Natural killer cell (primary cell): ENCODE results near the gene ATP11C. TPM values are rescaled to one million over a fixed set of nuclear protein-coding genes. Genes with fewer than 3 reads are reported as not detected.
"Not testable (repeated sequence)": the region's sequence is repeated elsewhere in the genome, so short reads cannot be mapped to it uniquely, and the experiment has no call there.

Experiments used
- ATAC-seq, 3 donors: fragments of 150-1000 bp in 2 of 3; fragments of 200-7000 bp in 1 of 3; cut with Tn5 transposase; 1 replicate in 1 of 3; 2 replicates in 2 of 3; pipeline ENCODE4 v1.10.0; 2021; ENCODE audit warnings: mild to moderate bottlenecking in 2 of 3, moderate library complexity in 2 of 3
- DNase-seq, 2 donors: peaks; one replicate each; pipeline versions ENCODE4 v3.0.0 to v3.0.0-alpha.2; 2013 to 2021; ENCODE audit warnings: mixed read lengths in 1 of 2
- H3K27ac ChIP-seq: one replicate; pipeline ENCODE4 v1.5.1; 2013; ENCODE audit warnings: mild to moderate bottlenecking, low read length
- H3K27me3 ChIP-seq: one replicate; pipeline ENCODE4 v1.6.1; 2013; ENCODE audit warnings: low read length; ENCODE audit not compliant: control insufficient read depth, insufficient read depth
- H3K36me3 ChIP-seq: one replicate; pipeline ENCODE4 v1.6.1; 2013; ENCODE audit warnings: low read length; ENCODE audit not compliant: control insufficient read depth, insufficient read depth
- H3K4me1 ChIP-seq: one replicate; pipeline ENCODE4 v1.6.1; 2013; ENCODE audit warnings: low read length; ENCODE audit not compliant: control insufficient read depth, insufficient read depth
- H3K4me3 ChIP-seq: one replicate; pipeline ENCODE4 v1.5.1; 2013; ENCODE audit warnings: low read length
- H3K9me3 ChIP-seq: one replicate; pipeline ENCODE4 v1.6.1; 2013; ENCODE audit warnings: low read length; ENCODE audit not compliant: control insufficient read depth, insufficient read depth
- H3K27ac Mint-ChIP-seq, 2 donors: one replicate each; pipeline ENCODE4 v1.8.0; 2022; ENCODE audit warnings: mild to moderate bottlenecking in 2 of 2, mixed read lengths in 2 of 2, moderate library complexity in 1 of 2
- H3K27me3 Mint-ChIP-seq, 2 donors: one replicate each; pipeline ENCODE4 v1.8.0; 2022; ENCODE audit warnings: low read depth in 2 of 2, mixed read lengths in 2 of 2
- H3K36me3 Mint-ChIP-seq: one replicate; pipeline ENCODE4 v1.8.0; 2022; ENCODE audit warnings: mixed read lengths
- H3K4me1 Mint-ChIP-seq, 2 donors: one replicate each; pipeline ENCODE4 v1.8.0; 2022; ENCODE audit warnings: mixed read lengths in 2 of 2
- H3K4me3 Mint-ChIP-seq: one replicate; pipeline ENCODE4 v1.8.0; 2022; ENCODE audit warnings: mild to moderate bottlenecking, moderate library complexity, mixed read lengths
- H3K9me3 Mint-ChIP-seq, 2 donors: one replicate each; pipeline ENCODE4 v1.8.0; 2022; ENCODE audit warnings: mixed read lengths in 2 of 2
- WGBS: methylation state at CpG from one replicate; pipeline ENCODE4 v1.1.7; 2013; ENCODE audit warnings: missing lambda C conversion rate; ENCODE audit not compliant: insufficient coverage; 5-methylcytosine and 5-hydroxymethylcytosine counted together
- intact Hi-C: fragments of 100-400 bp; cut with micrococcal nuclease; formaldehyde crosslinking; loops from one replicate; pipeline ENCODE4 v1.14.2; 2022
- total RNA-seq, 4 donors: library from RNA; stranded (reverse); fragments of 120-200 nt in 1 of 4; gene quantifications; one replicate each; pipeline versions ENCODE4 v1.2.3 to v1.2.4, GENCODE V29; 2013 to 2022
- TF ChIP-seq, protein P1 (sequence below): fragments of 200-600 bp; IDR thresholded peaks from one replicate; pipeline ENCODE4 v1.8.0; 2022; ENCODE audit warnings: antibody characterized with exemption

ATP11C gene
- total RNA-seq, 3 donors from 2014 or later (not counting 1 experiment from before 2014, with no cell fraction given): 20.0 to 24.3 (median 24.0) TPM

DNA sequence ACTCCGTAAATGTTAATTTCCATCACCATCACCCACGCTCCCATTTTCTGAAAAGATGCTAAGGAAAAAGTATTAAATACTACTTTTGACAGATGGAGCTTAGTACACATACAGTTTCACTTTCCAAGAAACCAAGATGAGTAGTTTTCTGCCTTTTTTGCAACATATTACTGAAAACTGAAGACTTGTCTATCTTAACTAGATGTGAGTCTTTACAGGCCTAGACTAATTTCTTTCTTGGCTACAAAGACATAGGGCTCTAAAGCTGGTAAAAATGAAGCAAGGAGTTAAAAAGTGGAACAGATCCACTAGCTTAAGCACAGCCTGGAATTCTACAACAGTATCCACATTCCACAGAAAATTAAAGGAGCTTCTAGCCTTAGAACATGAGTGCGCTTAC lies 68.2 kb downstream of the ATP11C start:
- H3K27me3 Mint-ChIP-seq: no peaks in the 10 kb centered on the region
- no peak overlapping the region for H3K4me3 Mint-ChIP-seq
- ATAC-seq: no peak
- no peaks in the 10 kb centered on the region for H3K36me3 ChIP-seq
- H3K4me3 ChIP-seq: no peak overlapping the region
- H3K9me3 ChIP-seq: no peaks in the 10 kb centered on the region
- TF ChIP-seq, protein P1, sequence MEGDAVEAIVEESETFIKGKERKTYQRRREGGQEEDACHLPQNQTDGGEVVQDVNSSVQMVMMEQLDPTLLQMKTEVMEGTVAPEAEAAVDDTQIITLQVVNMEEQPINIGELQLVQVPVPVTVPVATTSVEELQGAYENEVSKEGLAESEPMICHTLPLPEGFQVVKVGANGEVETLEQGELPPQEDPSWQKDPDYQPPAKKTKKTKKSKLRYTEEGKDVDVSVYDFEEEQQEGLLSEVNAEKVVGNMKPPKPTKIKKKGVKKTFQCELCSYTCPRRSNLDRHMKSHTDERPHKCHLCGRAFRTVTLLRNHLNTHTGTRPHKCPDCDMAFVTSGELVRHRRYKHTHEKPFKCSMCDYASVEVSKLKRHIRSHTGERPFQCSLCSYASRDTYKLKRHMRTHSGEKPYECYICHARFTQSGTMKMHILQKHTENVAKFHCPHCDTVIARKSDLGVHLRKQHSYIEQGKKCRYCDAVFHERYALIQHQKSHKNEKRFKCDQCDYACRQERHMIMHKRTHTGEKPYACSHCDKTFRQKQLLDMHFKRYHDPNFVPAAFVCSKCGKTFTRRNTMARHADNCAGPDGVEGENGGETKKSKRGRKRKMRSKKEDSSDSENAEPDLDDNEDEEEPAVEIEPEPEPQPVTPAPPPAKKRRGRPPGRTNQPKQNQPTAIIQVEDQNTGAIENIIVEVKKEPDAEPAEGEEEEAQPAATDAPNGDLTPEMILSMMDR: no peak
- no peaks in the 10 kb centered on the region for H3K36me3 Mint-ChIP-seq
- WGBS: 100% methylated on average over 1 of the region's 3 CpGs
- H3K27me3 ChIP-seq: no peaks in the 10 kb centered on the region
- H3K27ac Mint-ChIP-seq: no peak overlapping the region
- peaks cover 5 to 10% of the 10 kb centered on the region in 2 donors for H3K4me1 Mint-ChIP-seq
- no peaks in the 10 kb centered on the region for H3K9me3 Mint-ChIP-seq
- no peaks in the 10 kb centered on the region for H3K4me1 ChIP-seq
- DNase-seq: no peak
- no peak overlapping the region for H3K27ac ChIP-seq
- intact Hi-C loops: no loop called here

DNA sequence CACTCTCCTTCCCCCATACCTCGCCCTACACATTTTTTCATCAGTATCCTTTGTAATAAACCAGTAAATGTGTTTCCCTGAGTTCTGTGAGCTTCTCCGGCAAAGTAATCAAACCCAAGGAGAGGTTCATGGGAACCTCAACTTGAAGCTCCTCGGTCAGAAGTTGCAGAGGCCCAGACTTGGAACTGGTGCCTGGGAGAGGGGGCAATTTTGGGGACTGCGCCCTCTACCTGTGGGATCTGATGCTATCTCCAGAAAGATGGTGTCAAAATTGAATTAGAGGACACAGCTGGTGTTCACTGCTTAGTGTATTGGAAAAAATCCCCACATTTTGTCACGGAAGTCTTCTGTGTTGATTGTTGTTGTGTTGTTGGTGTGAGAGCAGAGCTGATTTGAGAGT lies 70.6 kb downstream of the ATP11C start:
- Histone ChIP-seq H3K4me1 (no peaks in the 10 kb centered on the region), H3K27ac (no peak overlapping the region), H3K27me3 (no peaks in the 10 kb centered on the region), H3K4me3 (no peak overlapping the region), H3K9me3 (no peaks in the 10 kb centered on the region), H3K36me3 (no peaks in the 10 kb centered on the region)
- Mint-ChIP-seq H3K36me3 (no peaks in the 10 kb centered on the region), H3K9me3 (no peaks in the 10 kb centered on the region), H3K27ac (no peak overlapping the region), H3K4me3 (no peak overlapping the region), H3K4me1 (peaks cover 5 to 12% of the 10 kb centered on the region in 2 donors), H3K27me3 (no peaks in the 10 kb centered on the region)
- 97% methylated on average over 3 of the region's 5 CpGs for WGBS
- DNase-seq (no peak), ATAC-seq (no peak)
- TF ChIP-seq, protein P1: no peak
- intact Hi-C loops: no loop called here

DNA sequence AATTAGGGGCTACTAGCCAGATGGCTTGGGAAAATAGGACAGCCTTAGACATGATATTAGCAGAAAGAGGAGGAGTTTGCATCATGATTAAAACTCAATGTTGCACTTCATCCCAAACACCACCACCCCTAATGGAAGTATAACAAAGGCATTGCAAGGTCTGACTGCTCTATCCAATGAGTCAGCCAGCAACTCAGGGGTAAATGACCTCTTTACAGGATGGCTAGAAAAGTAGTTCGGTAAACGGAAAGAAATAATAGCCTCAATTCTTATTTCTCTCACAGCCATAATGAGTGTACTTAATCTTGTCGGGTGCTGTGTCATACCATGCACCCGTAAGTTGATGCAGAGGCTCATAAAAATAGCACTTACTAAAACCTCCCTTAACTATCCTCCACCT lies 76.0 kb downstream of the ATP11C start:
- H3K27ac ChIP-seq, H3K27ac Mint-ChIP-seq, H3K9me3 Mint-ChIP-seq, H3K4me3 ChIP-seq, H3K4me1 ChIP-seq, H3K9me3 ChIP-seq, H3K4me3 Mint-ChIP-seq, ATAC-seq, intact Hi-C loops, DNase-seq, H3K36me3 Mint-ChIP-seq, H3K36me3 ChIP-seq, H3K27me3 Mint-ChIP-seq, H3K27me3 ChIP-seq: not testable (repeated sequence)
- 87% methylated on average over 4 of the region's 4 CpGs for WGBS
- peaks cover 6 to 28% of the 10 kb centered on the region in 2 donors for H3K4me1 Mint-ChIP-seq

DNA sequence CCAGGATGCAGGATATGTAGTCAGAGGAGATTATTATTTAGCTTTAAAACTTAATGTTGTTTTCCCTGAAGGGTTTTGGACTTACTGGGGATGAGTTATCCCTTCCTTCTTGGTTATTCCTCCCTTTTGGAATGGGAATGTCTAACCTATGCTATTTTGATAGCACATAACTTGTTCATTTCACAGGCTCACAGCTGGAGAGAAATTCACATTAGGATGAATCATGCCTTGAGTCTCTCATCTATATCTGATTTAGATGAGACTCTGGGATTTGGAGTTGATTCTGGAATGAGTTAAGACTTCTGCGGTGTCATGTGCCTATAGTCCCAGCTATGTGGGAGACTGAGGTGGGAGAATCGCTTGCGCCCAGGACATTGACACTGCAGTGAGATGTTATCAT lies 81.1 kb downstream of the ATP11C start:
- Mint-ChIP-seq H3K36me3 (no peaks in the 10 kb centered on the region), H3K27ac (no peak overlapping the region), H3K4me1 (peaks cover 6 to 17% of the 10 kb centered on the region in 2 donors), H3K27me3 (no peaks in the 10 kb centered on the region), H3K4me3 (no peak overlapping the region), H3K9me3 (no peaks in the 10 kb centered on the region)
- peaks cover 4% of the 10 kb centered on the region for H3K4me1 ChIP-seq
- no peak overlapping the region for H3K4me3 ChIP-seq
- TF ChIP-seq, protein P1: no peak
- no peaks in the 10 kb centered on the region for H3K27me3 ChIP-seq
- H3K9me3 ChIP-seq: no peaks in the 10 kb centered on the region
- ATAC-seq (no peak), DNase-seq (no peak)
- H3K36me3 ChIP-seq: no peaks in the 10 kb centered on the region
- WGBS: 100% methylated on average over 1 of the region's 3 CpGs
- H3K27ac ChIP-seq: no peak overlapping the region
- intact Hi-C loops: no loop called here
